ENCODE data around the gene FHL2.

DNA sequence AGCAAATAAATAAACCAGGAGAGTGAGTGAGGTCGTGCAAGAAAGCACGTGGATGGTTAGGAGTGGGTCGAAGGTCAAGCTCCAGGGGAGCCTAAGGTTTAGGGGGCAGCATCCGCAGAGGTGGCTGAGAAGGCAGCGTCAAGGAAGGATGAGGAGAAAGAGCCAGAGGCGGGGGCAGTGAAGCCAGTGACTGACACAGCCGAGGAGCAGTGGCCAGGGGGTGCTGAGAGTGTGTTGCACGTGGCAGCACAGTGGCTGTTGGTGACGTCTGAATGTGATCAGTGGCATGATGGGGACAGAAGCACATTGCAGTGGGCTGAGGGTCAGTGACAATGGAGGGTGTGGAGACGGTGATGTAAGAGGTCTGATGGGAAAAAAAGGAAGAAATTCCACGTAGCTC, 13.7 kb upstream of the FHL2 start:
- TF ChIP-seq GATA3 (IDR thresholded peaks at IDR 0.05; ENCODE audit: low read depth, low read length) (no peak), GATA2 (IDR thresholded peaks at IDR 0.05; ENCODE audit: low read depth, low read length) (no peak)

Data from SH-SY5Y (cell line).